ENCODE data around the gene MDN1.
"Not testable (repeated sequence)": the region's sequence is repeated elsewhere in the genome, so short reads cannot be mapped to it uniquely, and the experiment has no call there.

MDN1 gene

DNA sequence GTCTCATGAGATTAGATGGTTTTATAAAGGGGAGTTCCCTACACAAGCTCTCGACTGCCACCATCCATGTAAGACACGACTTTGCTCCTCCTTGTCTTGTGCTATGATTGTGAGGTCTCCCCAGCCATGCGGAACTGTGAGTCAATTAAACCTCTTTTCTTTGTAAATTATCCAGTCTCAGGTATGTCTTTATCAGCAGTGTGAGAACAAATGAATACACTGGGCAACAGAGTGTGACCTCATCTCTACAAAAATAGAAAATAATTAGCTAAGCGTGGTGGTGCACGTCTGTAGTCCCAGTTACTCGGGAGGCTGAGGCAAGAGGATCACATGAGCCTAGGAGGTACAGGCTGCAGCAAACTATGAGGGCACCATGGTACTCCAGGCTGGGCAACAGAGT, 51.3 kb downstream of the MDN1 start:
- DNase-seq (ENCODE audit: low read depth in 2 of 2) = no peak

DNA sequence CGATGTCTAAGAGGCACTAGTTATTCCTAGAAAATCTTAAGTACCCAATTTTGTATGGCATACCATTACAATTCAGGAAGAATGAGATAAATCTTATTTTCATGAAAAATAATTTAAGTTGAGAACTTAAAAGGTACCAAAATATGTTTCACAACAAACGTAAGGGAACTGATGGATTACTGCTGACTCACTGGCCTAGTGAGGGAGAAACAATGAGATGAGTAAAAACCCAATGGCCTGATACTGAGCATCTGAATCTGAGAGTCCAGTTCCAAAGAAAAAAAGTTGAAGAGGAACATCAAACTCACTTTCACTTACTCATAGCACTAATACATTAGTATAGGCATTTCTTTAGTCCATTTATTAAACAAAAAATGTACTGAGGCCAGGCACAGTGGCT, 56.0 kb downstream of the MDN1 start:
- DNase-seq (ENCODE audit: low read depth in 2 of 2) = no peak

DNA sequence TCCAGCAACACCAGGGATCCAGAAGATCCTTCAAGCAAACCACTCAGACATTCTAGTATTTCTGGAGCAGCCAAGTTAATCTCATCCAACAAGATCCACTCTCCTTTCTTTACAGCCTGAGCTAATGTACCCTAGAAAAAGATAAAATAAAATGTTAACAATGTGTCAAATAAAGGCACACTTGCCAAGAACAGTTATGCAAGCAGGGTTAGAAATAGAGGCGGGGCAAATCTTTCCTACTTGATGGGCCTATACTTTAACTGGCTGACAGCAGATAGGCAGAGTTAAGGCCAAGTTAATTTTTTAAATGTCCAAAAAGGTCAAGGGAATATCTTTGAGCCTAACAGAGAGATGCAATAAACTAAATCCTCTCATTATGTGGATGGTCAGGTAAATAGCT, 60.8 kb downstream of the MDN1 start:
- DNase-seq (ENCODE audit: low read depth in 2 of 2) = no peak

DNA sequence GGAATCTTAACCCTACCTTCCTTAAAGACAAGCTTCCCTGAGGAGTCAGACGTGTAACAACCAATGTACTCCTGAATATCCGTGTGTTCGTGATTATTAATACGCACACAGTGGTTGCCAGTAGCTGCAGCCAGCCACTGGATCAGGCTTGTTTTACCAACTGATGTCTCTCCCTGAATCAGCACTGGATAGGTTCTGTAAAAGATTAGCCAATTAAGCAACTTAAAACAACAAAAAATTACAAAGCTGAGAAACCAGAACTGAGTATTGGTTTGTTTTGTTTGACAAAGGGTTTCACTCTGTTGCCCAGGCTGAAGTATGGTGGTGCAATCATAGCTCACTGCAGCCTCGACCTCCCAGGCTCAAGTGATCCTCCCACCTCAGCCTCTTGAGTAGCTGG, 69.3 kb downstream of the MDN1 start:
- no peak for DNase-seq (ENCODE audit: low read depth in 2 of 2)

DNA sequence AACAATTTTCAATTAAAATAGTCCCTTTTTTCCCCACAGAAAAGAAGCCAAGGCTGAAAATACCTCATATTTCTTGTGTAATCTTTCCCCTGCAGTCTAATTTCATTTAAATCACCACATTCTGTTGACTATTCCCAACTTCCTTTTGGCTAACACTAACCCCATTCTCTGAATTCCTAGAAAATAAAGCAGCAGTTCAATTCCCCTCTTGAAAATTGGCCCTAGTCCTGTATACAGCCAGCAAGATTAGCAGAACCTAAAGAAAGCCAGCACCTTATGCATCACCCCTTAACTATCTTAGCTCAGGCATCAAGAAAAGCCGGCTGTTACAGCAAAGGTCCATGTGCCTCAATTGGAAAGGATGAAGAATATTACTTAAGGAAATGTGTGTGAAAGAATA, 69.7 kb downstream of the MDN1 start:
- DNase-seq (ENCODE audit: low read depth in 2 of 2) = no peak

DNA sequence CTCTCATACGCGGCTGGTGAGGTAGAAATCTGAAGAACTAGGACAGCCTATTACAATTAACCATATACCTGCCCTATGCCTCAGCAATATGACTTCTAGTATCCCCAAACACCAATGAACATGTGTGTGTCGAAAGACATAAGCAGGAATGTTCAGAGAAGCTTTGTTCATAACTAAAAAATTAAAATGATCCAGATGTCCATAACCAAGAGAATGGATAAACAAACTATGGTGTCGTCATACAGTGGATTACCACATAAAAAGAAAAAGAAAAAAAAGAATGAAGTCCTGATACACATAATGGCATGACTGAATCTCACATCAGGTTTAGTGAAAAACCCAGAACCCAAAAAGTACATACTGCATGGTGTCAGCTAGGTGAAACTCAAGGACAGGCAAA, 73.9 kb downstream of the MDN1 start:
- no peak for DNase-seq (ENCODE audit: low read depth in 2 of 2)

DNA sequence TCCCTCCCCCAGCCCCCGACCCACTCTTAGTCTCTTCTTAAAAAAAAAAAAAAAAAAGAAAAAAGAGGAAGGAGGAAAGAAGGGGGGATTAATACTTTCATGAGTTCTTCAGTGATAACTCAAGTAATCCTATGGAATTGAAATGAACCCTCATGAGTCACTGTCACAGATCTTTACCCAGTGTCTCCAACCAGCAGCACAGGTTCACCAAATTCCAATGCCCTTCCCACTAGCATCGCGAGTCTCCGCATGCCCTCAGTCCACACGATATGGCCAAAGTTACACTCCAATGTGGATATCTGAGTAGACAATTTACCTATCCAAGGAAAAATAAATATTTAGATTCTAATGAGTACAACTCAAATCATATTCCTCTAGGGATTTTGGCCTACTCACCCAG, 74.5 kb downstream of the MDN1 start:
- DNase-seq (ENCODE audit: low read depth in 2 of 2) = no peak

DNA sequence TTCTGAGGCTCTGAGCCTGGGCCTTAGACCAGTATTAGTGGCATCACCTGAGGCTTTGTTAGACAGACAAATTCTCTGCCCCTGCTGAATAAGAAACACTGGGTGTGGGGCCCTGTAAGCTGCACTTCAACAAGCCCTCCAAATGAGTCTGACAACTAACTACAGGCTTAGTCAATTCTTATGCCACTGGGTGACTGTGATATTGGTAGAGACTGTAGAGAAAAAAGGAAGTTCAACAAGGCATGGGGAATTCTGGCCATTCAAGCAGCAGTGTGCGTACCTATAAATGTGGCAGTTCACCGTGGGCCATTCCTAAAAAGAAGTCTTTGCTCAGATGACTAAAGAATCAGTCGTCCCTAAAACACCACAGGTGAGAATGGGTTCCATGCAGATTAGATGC, 82.7 kb downstream of the MDN1 start:
- DNase-seq (ENCODE audit: low read depth in 2 of 2) = no peak

DNA sequence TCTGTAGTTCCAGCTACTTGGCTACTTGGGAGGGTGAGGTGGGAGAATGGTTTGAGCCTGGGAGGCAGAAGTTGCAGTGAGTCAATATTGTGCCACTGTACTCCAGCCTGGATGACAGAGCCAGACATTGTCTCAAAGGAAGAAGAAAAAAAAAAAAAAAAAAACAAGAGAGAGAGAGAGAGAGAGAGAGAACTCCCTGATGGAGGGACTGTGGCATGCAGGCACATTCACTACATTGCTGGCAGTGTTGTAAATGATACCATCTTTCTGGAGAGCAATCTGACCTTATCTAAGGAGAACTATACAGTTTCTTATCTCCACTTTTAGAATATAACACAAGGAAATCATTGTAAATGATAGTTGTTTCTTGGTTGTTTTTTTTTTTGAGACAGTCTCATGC, 85.1 kb downstream of the MDN1 start:
- no peak for DNase-seq (ENCODE audit: low read depth in 2 of 2)

DNA sequence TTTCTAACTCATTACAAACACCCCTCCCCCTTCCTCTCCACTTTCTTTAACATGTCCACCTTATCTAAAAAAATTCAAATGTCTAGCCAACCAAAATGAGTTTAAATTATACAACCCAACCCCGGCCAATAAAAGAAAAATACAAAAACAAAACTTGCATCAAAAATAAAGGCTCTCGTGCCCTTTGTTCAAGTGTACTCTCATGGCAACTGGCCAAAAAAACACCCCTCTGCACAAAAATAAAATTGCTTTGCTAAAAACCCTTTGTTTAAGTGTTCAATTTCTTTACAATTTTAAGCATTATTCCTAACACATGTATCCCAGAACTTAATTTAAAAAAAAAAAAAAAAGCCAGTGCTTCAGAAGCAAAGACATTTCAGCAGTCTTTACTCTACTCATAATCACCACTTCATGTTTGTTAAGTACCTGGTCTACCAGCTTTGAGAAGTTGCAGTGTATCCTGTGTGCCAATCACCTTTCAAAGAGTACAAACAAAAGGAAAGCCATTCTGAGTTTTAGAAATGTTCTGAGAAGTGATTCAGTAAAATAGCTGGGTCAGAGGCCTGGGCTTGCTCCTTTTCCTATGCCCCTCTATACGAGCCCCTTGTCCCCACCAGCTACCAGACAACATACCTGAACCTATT, 87.5 kb downstream of the MDN1 start:
- no peak for DNase-seq (ENCODE audit: low read depth in 2 of 2)

DNA sequence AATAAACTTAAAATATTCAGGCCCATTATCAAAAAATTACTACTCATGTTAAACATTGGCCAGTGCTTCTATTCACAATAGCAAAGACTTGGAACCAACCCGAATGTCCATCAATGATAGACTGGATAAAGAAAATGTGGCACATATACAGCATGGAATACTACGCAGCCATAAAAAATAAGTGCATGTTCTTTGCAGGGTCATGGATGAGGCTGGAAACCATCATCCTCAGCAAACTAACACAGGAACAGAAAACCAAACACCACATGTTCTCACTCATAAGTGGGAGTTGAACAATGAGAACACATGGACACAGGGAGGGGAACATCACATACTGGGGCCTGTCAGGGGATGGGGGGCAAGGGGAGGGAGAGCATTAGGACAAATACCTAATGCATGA, 88.3 kb downstream of the MDN1 start:
- not testable (repeated sequence) for DNase-seq (ENCODE audit: low read depth in 2 of 2)

DNA sequence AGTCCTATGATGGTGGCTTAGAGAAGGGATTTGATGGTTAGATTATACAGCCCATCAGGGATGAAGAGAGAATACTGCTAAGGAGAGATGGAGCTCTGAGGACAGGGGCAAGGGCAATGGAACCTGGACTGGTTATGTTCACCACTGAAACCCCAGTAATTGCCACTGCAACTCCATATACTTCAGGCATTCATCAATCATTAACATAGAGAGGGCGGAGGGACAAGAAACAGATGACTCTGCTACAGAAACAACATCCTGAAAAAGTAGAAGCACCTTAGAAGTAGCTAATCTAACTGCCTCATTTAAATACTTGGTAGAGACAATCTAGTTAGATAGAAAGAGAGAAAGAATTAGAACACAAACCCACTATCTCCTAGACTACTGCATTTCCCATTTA, 89.8 kb downstream of the MDN1 start:
- no peak for DNase-seq (ENCODE audit: low read depth in 2 of 2)

DNA sequence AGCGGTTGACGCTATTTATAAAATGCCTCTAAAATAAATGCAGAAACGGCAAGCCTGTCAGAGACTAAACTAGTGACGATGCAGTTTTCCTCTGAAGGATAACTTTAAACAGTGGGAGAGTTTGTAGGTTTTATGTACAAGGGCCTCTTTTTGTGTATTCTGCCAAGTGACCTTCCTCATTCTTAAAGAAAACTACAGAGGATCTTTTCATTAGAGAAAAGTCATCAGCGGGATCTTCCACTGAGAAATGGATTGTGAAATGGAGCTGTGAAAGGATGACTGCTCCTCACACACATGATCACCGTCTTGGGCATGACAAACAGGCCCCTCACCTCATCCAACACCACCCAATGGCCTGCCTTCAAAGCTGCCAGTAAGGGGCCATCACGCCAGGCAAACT, 92.1 kb downstream of the MDN1 start:
- DNase-seq (ENCODE audit: low read depth in 2 of 2) = no peak

DNA sequence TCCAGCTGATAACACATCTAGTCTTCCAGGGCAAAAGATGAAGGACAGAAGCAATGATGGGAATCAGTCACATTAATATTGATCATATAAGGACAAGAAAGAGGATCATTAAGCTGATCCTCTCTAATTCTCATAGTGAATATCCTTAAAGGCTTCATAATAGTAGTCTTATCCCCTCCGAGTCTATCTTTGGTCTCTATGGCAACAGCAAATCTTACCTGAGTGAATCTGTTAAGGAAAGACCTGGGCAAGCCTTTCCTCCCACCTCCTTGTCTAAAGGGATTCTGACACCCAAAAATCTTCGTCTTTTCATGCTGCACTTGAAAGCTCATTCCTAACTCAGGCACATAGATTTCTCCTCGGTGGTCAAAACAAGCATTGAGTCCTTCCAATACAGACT, 94.6 kb downstream of the MDN1 start:
- no peak for DNase-seq (ENCODE audit: low read depth in 2 of 2)

DNA sequence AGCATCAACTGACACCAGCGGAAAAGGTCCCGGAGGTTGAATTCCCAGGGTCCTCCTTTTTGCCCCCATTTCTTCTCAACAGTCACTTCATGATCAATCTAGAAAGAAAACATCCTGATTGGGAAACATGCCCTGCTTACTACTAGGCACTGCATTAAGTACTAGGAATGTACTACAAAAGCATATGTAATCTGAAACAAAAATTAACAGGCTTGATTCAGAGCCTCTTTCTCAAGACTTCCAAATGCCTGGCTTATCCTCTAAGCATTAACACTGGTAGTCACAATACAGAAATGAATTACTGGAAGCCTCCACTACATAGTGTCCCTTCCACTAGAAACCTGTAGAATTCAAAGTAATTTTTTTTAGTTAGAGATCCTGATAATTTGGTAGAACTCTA, 96.5 kb downstream of the MDN1 start:
- DNase-seq (ENCODE audit: low read depth in 2 of 2) = no peak

DNA sequence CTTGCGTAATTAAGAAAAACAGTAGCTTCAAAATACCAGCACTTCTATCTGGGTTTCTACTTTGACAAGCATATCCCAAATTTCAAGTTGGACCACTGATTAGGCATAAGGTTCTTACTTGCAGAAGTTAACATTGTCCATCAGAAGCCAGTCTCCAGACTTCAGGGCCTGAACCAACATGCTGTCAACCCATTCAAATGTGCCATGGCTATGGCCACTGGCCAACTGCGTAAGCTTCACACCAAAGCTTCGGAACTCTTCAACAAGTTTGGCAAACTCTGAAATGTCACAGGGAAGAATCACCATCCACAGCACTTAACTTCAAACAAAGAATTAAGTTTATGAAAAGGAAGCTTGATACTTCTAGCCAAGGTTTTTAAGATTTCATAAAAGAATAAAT, 103.1 kb downstream of the MDN1 start:
- no peak for DNase-seq (ENCODE audit: low read depth in 2 of 2)

DNA sequence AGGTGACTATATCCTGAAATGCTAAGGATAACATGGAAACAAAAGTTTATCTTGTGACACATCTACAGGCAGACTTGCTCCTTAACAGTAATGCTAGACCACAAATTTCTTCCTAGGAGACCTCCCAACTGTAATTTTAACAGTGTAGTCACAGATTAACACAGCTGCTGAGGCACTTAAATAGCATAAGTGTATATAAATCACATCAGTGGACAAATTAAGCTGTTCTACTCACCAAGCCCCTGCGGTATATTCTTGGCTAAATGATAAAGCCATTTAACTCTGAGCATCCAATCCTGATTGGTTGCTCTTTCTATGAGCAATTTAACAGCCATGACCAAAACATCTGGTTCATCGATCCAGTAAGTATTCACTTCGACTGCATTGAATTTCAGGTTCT, 107.8 kb downstream of the MDN1 start:
- DNase-seq (ENCODE audit: low read depth in 2 of 2) = no peak

DNA sequence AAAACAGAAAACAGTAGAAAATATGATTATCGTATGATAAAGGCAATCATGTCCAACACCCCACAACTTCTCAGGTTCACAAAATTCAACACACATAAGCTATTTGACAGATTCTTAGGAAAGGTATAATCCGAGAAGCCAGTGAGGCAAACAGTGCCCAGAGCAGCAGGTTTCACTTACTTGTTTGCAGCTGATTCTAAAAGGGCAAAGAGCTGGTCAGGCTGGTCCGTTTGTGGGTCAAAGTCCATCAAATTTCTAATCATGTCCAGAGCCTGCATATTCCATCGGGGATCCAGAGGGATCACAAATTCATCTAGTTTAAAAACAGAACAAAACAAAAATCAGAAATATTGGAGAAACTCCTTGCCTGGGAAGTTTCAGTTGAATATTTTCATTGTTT, 111.3 kb downstream of the MDN1 start:
- no peak for DNase-seq (ENCODE audit: low read depth in 2 of 2)

DNA sequence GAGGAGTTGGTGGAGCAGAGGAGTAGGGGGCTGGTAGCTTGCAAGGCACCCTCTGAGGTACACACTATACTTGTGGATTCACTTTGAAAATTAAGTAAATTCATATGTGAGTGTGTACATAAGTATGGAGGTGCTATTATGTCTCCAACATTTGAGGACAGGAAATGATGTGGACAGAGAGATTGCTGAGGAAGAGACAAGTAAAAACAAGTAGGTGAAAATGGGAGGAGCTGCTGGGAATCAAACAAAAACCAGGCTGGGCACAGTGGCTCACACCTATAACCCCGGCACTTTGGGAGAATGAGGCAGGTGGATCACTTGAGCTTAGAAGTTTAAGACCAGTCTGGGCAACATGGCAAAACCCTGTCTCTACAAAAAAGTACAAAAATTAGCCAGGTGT, 111.8 kb downstream of the MDN1 start:
- DNase-seq (ENCODE audit: low read depth in 2 of 2) = no peak

DNA sequence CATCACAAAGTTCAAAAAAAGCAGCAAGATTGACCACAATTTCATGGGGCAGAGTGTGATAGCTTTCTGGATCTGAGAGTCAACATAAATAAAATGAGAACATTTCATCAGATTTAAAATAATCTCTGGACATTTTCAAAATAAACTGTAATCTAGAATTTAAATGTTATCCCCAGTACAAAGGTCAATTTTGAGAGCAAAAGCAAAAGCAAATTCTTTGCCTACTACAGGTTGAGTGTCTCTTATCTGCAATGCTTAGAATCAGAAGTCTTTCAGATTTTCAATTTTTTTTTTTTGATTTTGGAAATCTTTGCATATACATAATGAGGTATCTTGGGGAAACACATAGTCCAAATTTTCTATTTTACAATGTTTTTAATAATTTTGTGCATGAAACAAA, 113.5 kb downstream of the MDN1 start:
- no peak for DNase-seq (ENCODE audit: low read depth in 2 of 2)

DNA sequence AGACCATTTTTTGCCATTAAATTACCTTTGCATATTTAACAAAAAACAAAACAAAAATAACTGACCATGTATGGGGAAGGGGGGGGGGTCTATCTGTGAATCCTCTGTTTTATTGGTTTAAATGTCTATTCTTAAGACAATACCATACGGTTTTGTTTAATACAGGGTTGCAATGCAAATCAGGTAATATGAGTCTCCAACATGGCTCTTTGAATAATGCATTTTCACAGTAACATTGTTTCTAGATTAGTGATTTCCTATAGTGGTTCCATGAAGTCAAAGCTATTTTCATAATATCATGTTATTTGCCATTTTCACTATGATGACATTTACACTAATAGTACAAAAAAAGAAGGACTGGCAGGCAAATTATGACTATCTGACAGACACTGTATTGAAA, 116.3 kb downstream of the MDN1 start:
- no peak for DNase-seq (ENCODE audit: low read depth in 2 of 2)

DNA sequence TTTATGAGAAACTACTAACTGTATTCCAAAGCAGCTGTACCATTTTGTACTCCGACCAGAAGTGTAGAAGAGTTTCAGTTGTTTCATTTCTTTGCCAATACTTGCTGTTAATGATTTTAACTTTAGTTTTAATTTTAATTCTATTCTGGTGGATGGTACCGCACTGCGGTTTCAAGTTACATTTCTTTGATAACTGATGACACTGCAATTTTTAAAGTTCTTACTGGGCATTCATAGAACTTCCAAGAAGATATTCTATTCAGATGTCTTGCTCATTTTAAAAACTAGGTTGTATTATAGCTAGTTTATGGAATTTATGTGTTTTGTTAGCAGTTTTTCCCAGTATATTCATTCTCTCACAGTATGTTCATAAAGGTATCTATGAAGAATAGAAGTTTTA, 117.2 kb downstream of the MDN1 start:
- DNase-seq (ENCODE audit: low read depth in 2 of 2) = no peak

DNA sequence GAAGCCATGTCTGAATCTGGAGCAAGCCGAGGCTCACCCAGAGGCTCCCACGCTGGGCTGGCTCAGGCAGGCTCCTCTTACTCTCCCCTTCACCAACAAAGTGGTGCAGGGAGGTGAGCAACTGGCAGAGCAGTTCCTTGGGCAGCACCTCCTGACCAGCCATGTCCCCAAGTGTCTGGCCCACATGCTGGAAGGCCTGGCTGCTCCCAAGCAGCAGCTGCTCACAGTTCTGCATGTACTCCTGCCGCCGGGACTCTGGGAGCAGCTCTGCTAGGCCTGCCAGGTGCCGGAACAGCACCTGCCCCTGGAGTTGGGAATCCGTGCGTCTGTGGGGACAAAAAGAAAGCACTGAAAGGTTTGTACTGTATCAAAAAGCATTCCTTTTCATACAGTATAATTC, 123.9 kb downstream of the MDN1 start:
- no peak for DNase-seq (ENCODE audit: low read depth in 2 of 2)

DNA sequence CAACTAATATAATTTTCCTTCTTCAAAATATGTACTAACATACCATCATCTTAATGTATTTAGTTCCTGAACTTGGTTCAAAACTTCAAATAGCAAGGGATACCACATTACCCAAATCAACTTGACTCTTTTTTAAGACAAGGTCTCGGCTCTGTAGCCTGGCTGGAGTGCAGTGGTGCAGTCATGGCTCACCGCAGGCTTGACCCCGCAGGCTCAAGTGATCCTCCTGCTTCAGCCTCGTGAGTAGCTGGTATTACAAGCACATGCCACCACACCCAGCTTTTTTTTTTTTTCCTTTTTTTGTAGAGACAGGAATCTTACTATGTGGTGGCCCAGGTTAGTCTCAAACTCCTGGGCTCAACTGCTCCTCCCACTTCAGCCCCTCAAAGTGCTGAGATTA, 125.2 kb downstream of the MDN1 start:
- no peak for DNase-seq (ENCODE audit: low read depth in 2 of 2)

DNA sequence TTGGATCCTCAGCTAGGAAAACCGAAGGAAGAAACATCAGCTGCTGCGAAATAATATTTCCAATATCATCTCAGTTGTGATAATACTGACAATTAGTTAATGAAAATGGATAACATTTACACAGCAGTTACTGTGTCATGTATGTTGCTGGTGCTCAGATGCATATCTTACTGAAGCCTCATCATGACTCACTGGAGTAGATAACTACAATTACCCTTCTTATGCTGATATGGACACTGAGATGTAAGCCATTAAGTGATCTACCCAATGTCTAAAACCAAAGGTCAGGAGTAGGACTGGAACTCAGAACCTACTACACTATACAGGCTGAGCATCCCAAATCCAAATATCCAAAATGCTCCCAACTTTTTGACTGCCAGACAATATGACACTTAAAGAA, 126.4 kb downstream of the MDN1 start:
- DNase-seq (ENCODE audit: low read depth in 2 of 2) = no peak

Data from stimulated activated CD4-positive, alpha-beta T cell treated with anti-CD3 and anti-CD28 coated beads, Interleukin-4, amount 100 ng/mL, for 48 hours (primary cell).